Stimulated activated effector memory CD8-positive, alpha-beta T cell treated with anti-CD3 and anti-CD28 coated beads, Interleukin-12 subunit alpha, Interleukin-12 subunit beta, amount 100 ng/mL, for 72 hours (primary cell): ENCODE measurements around the gene XPOT.
A peak's percentile ranks its signal among the peaks of the same experiment; 100 is the strongest.

Experiments
- ATAC-seq: fragments of 150-1000 bp; cut with Tn5 transposase; 2 replicates; pipeline ENCODE4 v1.10.0; 2021
- DNase-seq, 2 donors: peaks; one replicate each; pipeline ENCODE4 v3.0.0; 2021 to 2022; ENCODE audit warnings: low spot score in 2 of 2
- H3K27ac Mint-ChIP-seq: one replicate; pipeline ENCODE4 v1.8.0; 2022; ENCODE audit warnings: mild to moderate bottlenecking, mixed read lengths
- H3K36me3 Mint-ChIP-seq: one replicate; pipeline ENCODE4 v1.8.0; 2022; ENCODE audit warnings: mild to moderate bottlenecking, mixed read lengths
- H3K4me1 Mint-ChIP-seq: one replicate; pipeline ENCODE4 v1.8.0; 2022; ENCODE audit warnings: mixed read lengths
- H3K4me3 Mint-ChIP-seq: one replicate; pipeline ENCODE4 v1.8.0; 2022; ENCODE audit warnings: mild to moderate bottlenecking, mixed read lengths
- H3K9me3 Mint-ChIP-seq: one replicate; pipeline ENCODE4 v1.8.0; 2022; ENCODE audit warnings: mixed read lengths

XPOT gene

DNA sequence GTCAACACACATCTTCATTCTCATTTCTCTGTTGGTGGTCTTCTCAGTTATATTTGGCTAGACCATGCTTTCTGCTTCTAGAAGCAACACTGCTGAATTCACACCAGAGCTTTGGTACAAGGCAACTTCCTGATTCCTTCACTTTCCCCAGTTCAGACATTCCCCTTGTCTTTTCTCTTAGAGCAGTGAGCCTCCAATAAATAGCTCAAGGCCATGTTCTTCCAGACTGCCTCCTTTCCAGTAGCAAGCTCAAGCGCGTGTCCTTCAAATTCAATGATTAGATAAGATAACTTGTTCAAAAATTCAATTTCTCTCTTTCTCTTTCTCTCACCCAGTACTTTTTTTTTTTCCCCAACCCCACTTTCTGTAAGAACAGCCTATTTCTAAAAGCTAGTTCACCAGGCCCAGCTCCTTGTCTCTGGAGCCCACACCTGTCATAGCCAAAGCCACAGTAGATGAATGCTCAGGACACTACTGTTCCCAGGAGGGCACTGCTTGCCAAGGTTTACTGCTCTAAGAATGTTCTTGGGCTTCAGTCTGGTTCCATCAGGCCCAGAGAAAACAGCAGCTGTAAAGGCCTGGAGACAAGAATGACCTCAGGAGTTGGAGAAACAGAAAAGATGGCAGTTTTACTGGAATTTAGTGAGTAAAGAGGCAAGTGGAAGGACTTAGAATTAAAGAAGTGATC, 65.4 kb downstream of the XPOT start:
- DNase-seq (no peak), ATAC-seq (no peak)
- Mint-ChIP-seq H3K4me3 (no peak overlapping the region), H3K4me1 (peaks cover 7% of the 10 kb centered on the region), H3K27ac (peak overlapping the region; percentile 51), H3K9me3 (no peaks in the 10 kb centered on the region), H3K36me3 (peaks cover 95% of the 10 kb centered on the region)

DNA sequence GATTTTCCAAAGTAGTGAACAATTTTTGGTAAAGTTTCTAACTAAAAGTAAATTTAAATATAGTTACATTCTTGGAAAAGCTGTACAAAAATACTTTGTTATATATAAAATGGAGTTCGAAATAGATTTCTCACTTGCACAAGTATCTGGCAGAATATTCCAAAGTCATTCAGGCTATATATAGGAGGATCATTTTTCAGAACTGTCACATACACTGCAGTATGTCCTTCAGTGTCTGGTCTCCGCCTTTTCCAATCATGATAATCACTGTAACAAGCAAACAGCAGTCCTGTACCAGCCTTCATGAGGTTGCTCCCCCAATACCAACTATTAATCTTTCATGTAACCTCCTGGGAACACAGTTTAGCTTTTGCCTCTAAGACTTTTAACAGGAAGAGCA, 66.3 kb downstream of the XPOT start:
- Mint-ChIP-seq H3K27ac (no peak overlapping the region), H3K9me3 (no peaks in the 10 kb centered on the region), H3K4me3 (no peak overlapping the region), H3K4me1 (peaks cover 7% of the 10 kb centered on the region), H3K36me3 (peaks cover 95% of the 10 kb centered on the region)
- ATAC-seq, result no peak
- DNase-seq, result no peak

DNA sequence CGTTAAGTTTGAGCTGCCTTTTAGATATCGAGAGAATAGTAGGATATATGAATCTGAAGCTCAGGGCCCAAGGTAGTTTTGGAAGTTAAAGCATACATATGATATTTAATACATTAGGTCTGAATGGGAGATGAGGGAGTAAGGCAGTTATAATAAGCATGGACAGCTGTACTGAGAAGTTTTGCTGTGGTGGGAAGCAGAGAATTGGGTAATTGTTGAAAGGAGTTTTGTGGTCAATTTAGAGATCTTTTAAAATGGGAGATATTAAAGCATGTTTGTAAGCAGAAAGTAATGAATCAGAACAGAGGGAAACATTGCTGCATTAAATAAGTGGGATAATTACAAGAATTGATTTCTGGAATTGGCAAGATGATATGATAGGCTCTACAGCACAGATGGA, 69.0 kb downstream of the XPOT start:
- Mint-ChIP-seq H3K9me3 (no peaks in the 10 kb centered on the region), H3K4me3 (no peak overlapping the region), H3K36me3 (peaks cover 91% of the 10 kb centered on the region), H3K4me1 (peaks cover 15% of the 10 kb centered on the region), H3K27ac (no peak overlapping the region)
- ATAC-seq (no peak), DNase-seq (no peak)

DNA sequence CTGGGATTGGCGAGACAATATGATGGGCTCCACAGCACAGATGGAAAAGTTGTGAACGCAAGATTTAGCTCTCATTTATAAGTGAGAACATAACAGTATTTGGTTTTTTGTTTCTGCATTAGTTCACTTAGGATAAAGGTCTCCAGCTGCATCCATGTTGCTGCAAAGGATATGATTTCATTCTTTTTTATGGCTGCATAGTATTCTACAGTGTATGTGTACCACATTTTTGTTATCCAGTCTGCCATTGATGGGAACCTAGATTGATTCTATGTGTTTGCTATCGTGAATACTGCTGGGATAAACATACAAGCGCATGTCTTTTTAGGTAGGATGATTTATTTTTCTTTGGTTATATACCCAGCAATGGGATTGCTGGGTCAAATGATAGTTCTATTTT, 71.3 kb downstream of the XPOT start:
- Mint-ChIP-seq H3K4me3 (no peak overlapping the region), H3K9me3 (no peaks in the 10 kb centered on the region), H3K36me3 (peaks cover 93% of the 10 kb centered on the region), H3K4me1 (peaks cover 7% of the 10 kb centered on the region), H3K27ac (no peak overlapping the region)
- DNase-seq (no peak), ATAC-seq (no peak)

DNA sequence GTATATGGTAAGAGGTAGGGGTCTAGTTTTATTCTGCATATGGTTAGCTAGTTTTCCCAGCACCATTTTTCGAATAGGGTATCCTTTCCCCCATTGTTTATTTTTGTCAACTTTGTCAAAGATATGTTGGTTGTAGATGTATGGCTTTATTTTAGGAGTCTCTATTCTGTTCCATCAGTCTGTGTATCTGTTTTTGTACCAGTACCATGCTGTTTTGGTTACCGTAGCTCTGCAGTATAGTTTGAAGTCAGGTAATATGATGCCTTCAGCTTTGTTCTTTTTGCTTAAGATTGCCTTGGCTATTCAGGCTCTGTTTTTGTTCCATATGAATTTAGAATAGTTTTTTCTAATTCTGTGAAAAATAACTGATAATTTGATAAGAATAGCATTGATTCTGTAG, 72.7 kb downstream of the XPOT start:
- Mint-ChIP-seq H3K4me3 (no peak overlapping the region), H3K27ac (peak overlapping the region; percentile 54), H3K36me3 (peaks cover 93% of the 10 kb centered on the region), H3K4me1 (peaks cover 7% of the 10 kb centered on the region), H3K9me3 (no peaks in the 10 kb centered on the region)
- DNase-seq, result no peak
- ATAC-seq, result no peak

DNA sequence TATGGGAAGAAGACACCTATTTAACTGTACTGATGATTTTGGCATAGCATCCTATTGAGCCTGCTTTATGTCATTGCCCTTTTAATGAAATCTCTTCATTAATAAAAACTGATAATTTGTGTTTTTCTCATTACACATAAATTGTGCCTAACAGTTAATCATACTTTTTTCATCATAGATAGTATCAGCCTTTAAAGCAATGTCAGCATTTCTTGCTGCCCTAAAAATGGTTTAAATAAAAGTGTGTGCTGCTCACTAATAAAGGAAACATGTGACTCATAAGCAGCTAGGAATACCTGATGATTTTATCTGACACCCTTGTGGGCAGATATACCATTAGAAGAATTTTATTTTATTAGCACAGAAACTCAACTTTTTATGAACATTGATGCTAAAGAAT, 74.5 kb downstream of the XPOT start:
- no peak for ATAC-seq
- no peak overlapping the region for H3K27ac Mint-ChIP-seq
- no peaks in the 10 kb centered on the region for H3K9me3 Mint-ChIP-seq
- no peak overlapping the region for H3K4me3 Mint-ChIP-seq
- peaks cover 7% of the 10 kb centered on the region for H3K4me1 Mint-ChIP-seq
- no peak for DNase-seq
- peaks cover 96% of the 10 kb centered on the region for H3K36me3 Mint-ChIP-seq

DNA sequence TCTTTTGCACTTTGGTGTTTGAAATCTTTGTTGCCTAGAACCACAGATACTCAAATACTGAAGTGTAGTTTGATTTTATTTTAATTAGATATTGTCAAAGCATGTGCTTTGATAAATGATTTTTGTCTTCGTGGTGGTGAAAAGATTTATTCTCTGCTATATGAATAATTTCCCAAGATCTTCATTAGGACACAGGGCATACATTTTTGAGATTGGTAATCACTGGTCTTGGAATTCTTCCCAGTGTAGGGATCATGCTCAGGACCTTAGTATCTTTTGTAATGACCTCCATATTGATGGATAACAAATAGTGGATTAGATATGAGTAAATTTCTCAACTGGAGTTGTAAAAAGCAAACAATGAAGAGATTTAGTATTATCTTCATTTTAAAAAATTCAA, 76.0 kb downstream of the XPOT start:
- Mint-ChIP-seq H3K27ac (no peak overlapping the region), H3K36me3 (peaks cover 96% of the 10 kb centered on the region), H3K4me1 (peaks cover 7% of the 10 kb centered on the region), H3K4me3 (no peak overlapping the region), H3K9me3 (no peaks in the 10 kb centered on the region)
- DNase-seq, result no peak
- ATAC-seq, result no peak

DNA sequence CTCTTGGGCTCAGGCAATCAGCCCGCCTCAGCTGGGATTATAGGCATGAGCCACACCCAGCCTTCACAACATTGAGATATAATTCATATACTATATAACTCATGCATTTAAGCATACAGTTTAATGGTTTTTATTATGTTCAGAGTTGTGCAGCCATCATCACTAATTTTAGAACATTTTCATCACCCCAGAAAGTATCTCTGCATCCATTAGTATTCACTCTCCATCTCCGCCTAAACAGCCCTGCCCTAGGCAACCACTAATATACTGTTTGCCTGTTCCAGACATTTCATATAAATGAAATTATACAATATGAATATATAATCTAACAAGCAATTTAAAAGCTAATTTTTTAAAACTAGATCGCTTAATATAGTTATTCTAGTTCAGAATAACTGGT, 82.5 kb downstream of the XPOT start:
- peaks cover 100% of the 10 kb centered on the region for H3K36me3 Mint-ChIP-seq
- H3K4me1 Mint-ChIP-seq, result peaks cover 6% of the 10 kb centered on the region
- DNase-seq, result no peak
- H3K27ac Mint-ChIP-seq, result no peak overlapping the region
- no peaks in the 10 kb centered on the region for H3K9me3 Mint-ChIP-seq
- no peak overlapping the region for H3K4me3 Mint-ChIP-seq
- ATAC-seq, result no peak

DNA sequence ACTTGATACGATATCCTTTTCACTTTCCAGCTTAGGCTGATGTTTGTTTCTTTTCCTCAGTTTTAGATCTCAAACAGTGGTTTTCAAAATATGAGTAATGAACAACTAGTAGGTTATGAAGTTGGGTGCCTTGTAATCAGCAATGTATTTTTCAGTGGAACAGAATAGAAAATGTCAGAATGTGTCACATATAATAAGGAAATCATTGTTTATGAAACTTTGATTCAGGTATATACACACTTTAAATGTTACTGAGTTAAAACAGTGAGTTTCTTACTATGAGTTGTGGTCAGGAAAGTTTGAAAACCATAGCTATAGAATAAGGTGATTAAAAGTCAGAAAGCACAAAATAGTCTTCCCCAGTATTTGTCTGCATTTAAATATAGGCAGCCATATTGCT, 87.5 kb downstream of the XPOT start:
- H3K4me1 Mint-ChIP-seq, result peaks cover 12% of the 10 kb centered on the region
- no peaks in the 10 kb centered on the region for H3K9me3 Mint-ChIP-seq
- no peak overlapping the region for H3K4me3 Mint-ChIP-seq
- DNase-seq (no peak), ATAC-seq (peak; percentile 74)
- H3K27ac Mint-ChIP-seq, result peak overlapping the region; percentile 11
- H3K36me3 Mint-ChIP-seq, result peaks cover 100% of the 10 kb centered on the region

DNA sequence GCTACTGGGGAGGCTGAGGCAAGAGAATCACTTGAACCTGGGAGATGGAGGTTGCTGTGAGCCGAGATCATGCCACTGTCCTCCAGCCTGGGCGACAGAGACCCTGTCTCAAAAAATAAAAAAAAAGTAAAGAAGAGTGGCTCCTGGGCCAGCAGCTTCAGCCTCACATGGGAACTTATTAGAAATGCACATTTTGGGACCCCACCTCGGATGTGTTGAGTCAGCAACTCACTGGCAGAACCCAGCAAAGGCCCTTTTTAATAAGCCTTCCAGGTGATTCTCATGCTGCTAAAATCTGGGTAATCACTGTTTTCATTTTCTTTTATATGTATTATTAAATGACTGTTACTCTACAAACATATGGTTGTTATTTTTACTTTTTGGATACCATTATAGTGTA, 89.3 kb downstream of the XPOT start:
- H3K4me3 Mint-ChIP-seq, result no peak overlapping the region
- peaks cover 12% of the 10 kb centered on the region for H3K4me1 Mint-ChIP-seq
- H3K36me3 Mint-ChIP-seq, result peaks cover 100% of the 10 kb centered on the region
- no peaks in the 10 kb centered on the region for H3K9me3 Mint-ChIP-seq
- DNase-seq (no peak), ATAC-seq (no peak)
- H3K27ac Mint-ChIP-seq, result no peak overlapping the region

DNA sequence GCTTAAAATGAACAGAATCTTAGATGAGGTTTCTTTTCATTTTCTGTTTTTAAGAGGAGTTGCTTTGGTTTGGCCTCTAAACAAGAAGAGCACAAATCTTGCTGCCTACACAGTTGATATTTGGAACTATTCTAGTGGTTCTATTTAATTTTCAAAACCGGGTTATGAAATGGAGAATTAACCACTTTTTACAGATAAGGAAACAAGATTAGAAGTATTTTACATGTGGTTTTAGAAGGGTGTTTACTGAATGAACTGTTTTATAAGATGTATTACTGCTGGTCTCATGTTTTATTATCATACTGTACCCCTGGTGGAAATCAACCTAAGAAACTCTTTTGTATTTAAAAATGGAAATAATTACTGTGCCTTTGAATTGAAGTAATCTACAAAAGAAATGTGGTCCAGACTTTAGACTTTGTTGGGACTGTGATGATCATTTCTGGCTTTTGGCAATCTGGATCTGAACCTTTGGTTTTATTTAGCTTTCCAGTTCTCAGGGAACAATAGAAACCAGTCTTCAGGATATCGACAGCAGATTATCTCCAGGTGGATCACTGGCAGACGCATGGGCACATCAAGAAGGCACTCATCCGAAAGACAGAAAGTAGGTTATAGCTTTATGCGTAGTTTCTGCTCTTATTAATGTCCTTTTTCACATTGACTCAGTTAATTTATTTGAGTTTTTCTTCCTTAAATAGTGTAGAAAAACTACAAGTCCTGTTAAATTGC, 91.0 kb downstream of the XPOT start:
- Mint-ChIP-seq H3K36me3 (peaks cover 100% of the 10 kb centered on the region), H3K4me3 (no peak overlapping the region), H3K9me3 (no peaks in the 10 kb centered on the region), H3K27ac (peak overlapping the region; percentile 53), H3K4me1 (peaks cover 7% of the 10 kb centered on the region)
- no peak for ATAC-seq
- no peak for DNase-seq

DNA sequence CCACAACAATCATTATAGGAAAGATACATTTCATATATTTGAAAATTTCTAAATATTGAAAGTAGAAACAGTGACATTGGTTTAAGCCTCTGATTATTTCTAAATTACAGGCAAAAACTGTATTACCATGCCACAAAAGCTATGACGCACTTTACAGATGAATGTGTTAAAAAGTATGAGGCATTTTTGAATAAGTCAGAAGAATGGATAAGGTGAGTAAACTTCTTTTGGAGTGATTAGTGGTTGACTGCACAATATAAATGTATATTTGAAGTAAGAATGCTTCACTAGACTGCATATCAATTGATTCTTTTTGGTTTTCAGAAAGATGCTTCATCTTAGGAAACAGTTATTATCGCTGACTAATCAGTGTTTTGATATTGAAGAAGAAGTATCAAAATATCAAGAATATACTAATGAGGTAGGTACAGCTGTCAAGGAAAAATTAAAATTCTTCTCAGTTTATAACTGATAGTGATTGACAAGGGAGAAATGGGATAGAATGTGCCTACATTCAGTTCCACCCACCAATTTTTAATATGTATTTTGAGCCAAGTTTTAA, 92.7 kb downstream of the XPOT start:
- DNase-seq (no peak), ATAC-seq (peak; percentile 75)
- H3K27ac Mint-ChIP-seq, result peak overlapping the region; percentile 80
- peaks cover 100% of the 10 kb centered on the region for H3K36me3 Mint-ChIP-seq
- H3K4me3 Mint-ChIP-seq, result no peak overlapping the region
- peaks cover 7% of the 10 kb centered on the region for H3K4me1 Mint-ChIP-seq
- H3K9me3 Mint-ChIP-seq, result no peaks in the 10 kb centered on the region

DNA sequence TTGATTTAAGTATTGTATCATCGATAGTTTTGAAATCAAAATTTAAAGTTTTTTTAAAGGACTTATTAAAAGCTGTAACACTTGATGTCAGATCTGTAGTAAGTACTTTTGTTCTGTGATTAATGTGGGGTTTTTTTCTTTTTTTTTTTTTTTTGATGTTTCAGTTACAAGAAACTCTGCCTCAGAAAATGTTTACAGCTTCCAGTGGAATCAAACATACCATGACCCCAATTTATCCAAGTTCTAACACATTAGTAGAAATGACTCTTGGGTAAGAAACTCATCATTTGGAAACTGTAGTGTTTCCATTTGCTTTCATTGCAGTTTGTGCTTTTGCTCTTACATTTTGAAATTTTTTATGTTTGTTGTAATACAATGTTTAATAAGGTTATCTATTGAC, 93.3 kb downstream of the XPOT start:
- ATAC-seq (peak; percentile 63), DNase-seq (no peak)
- Mint-ChIP-seq H3K27ac (peak overlapping the region; percentile 80), H3K4me3 (no peak overlapping the region), H3K36me3 (peaks cover 100% of the 10 kb centered on the region), H3K9me3 (no peaks in the 10 kb centered on the region), H3K4me1 (peaks cover 7% of the 10 kb centered on the region)

DNA sequence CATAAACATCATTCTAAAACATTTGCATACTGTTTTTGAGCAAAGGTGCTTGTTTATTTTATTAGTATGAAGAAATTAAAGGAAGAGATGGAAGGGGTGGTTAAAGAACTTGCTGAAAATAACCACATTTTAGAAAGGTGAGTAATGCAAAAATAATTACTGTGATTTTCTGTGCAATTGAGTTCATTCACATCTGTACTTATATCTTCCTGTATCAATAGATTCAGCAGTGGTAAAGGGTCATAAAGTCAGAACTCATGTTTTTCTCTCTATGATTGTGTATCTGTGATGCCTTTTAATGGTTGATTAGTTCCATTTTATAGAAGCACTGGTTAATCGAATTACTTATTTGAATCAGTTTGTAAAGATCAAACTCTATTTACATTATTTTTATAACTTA, 93.7 kb downstream of the XPOT start:
- H3K4me1 Mint-ChIP-seq, result peaks cover 7% of the 10 kb centered on the region
- H3K4me3 Mint-ChIP-seq, result no peak overlapping the region
- peaks cover 100% of the 10 kb centered on the region for H3K36me3 Mint-ChIP-seq
- no peaks in the 10 kb centered on the region for H3K9me3 Mint-ChIP-seq
- peak overlapping the region; percentile 80 for H3K27ac Mint-ChIP-seq
- no peak for DNase-seq
- ATAC-seq, result peak; percentile 60

DNA sequence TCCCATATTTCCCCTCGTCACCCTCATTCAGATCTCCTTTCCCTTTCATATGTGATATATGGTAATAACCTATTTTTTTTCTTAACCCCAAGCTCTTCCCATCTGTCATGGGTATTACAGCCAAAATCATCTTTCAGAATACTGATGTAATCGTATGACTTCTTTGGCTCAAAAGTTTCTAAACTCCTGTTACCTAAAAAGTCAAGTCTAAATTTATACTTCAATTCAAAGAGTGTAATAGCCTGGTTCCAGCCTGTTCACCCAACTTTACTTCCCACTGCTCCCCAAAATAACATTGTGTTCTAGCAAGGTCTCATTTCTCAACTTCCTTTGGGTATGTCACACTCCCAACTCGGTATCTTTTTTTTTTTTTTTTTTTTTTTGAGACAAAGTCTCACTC, 96.2 kb downstream of the XPOT start:
- DNase-seq (no peak), ATAC-seq (no peak)
- no peak overlapping the region for H3K27ac Mint-ChIP-seq
- H3K4me3 Mint-ChIP-seq, result no peak overlapping the region
- no peaks in the 10 kb centered on the region for H3K9me3 Mint-ChIP-seq
- H3K4me1 Mint-ChIP-seq, result no peaks in the 10 kb centered on the region
- H3K36me3 Mint-ChIP-seq, result peaks cover 76% of the 10 kb centered on the region
